Smooth muscle cell (in vitro differentiated cells): ENCODE results near the gene SHMT2. TPM values are rescaled to one million over a fixed set of nuclear protein-coding genes. Genes with fewer than 3 reads are reported as not detected.

ENCODE experiments used
- DNase-seq: peaks from one replicate; lab custom pipeline; 2025; ENCODE audit not compliant: unreplicated experiment; lab: John Stamatoyannopoulos, UW
- H2AFZ ChIP-seq: fragments of 200-600 bp; sonication (generic); 2 replicates; pipeline ENCODE4 v1.6.0; 2016; ENCODE audit warnings: antibody characterized with exemption, low read depth, mild to moderate bottlenecking
- H3F3A ChIP-seq: fragments of 200-600 bp; sonication (generic); 2 replicates; pipeline ENCODE4 v1.6.0; 2017; ENCODE audit warnings: antibody characterized with exemption, low read depth
- H3K27ac ChIP-seq: fragments of 200-600 bp; sonication (generic); 2 replicates; pipeline ENCODE4 v1.5.1; 2016; ENCODE audit warnings: low read depth, mild to moderate bottlenecking
- H3K27me3 ChIP-seq: fragments of 200-600 bp; sonication (generic); 2 replicates; pipeline ENCODE4 v1.6.1; 2016; ENCODE audit warnings: low read depth, mild to moderate bottlenecking
- H3K36me3 ChIP-seq: fragments of 200-600 bp; sonication (generic); 2 replicates; pipeline ENCODE4 v1.5.1; 2016; ENCODE audit warnings: low read depth
- H3K4me1 ChIP-seq: fragments of 200-600 bp; sonication (generic); 2 replicates; pipeline ENCODE4 v1.5.1; 2016; ENCODE audit warnings: low read depth
- H3K4me2 ChIP-seq: fragments of 200-600 bp; sonication (generic); 2 replicates; pipeline ENCODE4 v1.6.0; 2016; ENCODE audit warnings: mild to moderate bottlenecking
- H3K4me3 ChIP-seq: fragments of 200-600 bp; sonication (generic); 2 replicates; pipeline ENCODE4 v1.5.1; 2016; ENCODE audit warnings: mild to moderate bottlenecking
- H3K79me2 ChIP-seq: fragments of 200-600 bp; sonication (generic); 2 replicates; pipeline ENCODE4 v1.6.0; 2016; ENCODE audit warnings: low read depth, mild to moderate bottlenecking
- H3K9ac ChIP-seq: fragments of 200-600 bp; sonication (generic); 2 replicates; pipeline ENCODE4 v1.6.0; 2016; ENCODE audit warnings: low read depth
- H3K9me3 ChIP-seq: fragments of 200-600 bp; sonication (generic); replicated peaks from 2 replicates; pipeline ENCODE4 v1.5.1; 2016; ENCODE audit warnings: low read depth
- H4K20me1 ChIP-seq: fragments of 200-600 bp; sonication (generic); 2 replicates; pipeline ENCODE4 v1.6.0; 2016; ENCODE audit warnings: low read depth
- whole genome bisulfite sequencing: methylation state at CpG from one replicate; pipeline ENCODE4 v1.1.7; 2016; ENCODE audit warnings: low lambda C conversion rate; 5-methylcytosine and 5-hydroxymethylcytosine counted together
- polyA plus RNA-seq: library from polyadenylated mRNA; unstranded; fragments of >200 nt; fragmentation: Nextera tagmentation; extraction: Ambion mirVana; gene quantifications from 2 replicates; pipeline ENCODE4 v1.2.1, GENCODE V29; 2016
- total RNA-seq: library from RNA; depleted of rRNA; stranded (reverse); fragments of >200 nt; gene quantifications from 2 replicates; pipeline ENCODE4 v1.2.3, GENCODE V29; 2014
- TF ChIP-seq, protein P1 (sequence below): fragments of 200-600 bp; sonication (generic); IDR thresholded peaks from 2 replicates; pipeline ENCODE4 v1.5.1; 2017; ENCODE audit warnings: borderline replicate concordance, mild to moderate bottlenecking, antibody characterized with exemption; ENCODE audit not compliant: insufficient read depth, poor library complexity, severe bottlenecking

Gene SHMT2
- total and polyA plus RNA-seq, 2 experiments from 2014 or later: 107 to 117 TPM

DNA sequence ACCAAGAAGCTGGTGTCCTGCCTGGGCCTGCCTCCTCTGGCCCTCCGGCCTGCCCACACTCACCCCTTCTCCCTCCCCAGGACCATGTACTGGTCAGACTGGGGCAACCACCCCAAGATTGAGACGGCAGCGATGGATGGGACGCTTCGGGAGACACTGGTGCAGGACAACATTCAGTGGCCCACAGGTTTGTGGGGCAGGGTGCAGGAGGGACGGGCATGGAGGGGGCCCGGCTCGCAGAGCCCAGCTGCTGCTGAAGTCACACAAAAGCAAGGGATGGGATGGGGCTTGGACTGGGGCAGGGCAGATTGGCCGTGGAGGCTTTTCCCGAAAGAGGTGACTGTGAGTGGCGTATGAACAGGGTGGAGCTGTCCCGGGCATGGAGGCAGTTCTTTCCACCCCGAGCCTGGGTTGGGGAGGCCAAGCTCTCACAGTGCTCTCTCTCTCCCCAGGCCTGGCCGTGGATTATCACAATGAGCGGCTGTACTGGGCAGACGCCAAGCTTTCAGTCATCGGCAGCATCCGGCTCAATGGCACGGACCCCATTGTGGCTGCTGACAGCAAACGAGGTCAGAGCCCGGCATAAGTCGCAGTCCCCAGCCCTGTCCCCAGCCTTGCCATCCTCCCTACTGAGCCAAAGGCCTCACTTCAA is 20.8 kb upstream of the SHMT2 start:
- DNase-seq: no peak
- H3K36me3 ChIP-seq: no peaks in the 10 kb centered on the region
- H3F3A ChIP-seq: peaks cover 11% of the 10 kb centered on the region
- no peaks in the 10 kb centered on the region for H3K79me2 ChIP-seq
- no peak overlapping the region for H3K4me3 ChIP-seq
- no peaks in the 10 kb centered on the region for H3K9me3 ChIP-seq
- H3K9ac ChIP-seq: no peak overlapping the region
- TF ChIP-seq, protein P1, sequence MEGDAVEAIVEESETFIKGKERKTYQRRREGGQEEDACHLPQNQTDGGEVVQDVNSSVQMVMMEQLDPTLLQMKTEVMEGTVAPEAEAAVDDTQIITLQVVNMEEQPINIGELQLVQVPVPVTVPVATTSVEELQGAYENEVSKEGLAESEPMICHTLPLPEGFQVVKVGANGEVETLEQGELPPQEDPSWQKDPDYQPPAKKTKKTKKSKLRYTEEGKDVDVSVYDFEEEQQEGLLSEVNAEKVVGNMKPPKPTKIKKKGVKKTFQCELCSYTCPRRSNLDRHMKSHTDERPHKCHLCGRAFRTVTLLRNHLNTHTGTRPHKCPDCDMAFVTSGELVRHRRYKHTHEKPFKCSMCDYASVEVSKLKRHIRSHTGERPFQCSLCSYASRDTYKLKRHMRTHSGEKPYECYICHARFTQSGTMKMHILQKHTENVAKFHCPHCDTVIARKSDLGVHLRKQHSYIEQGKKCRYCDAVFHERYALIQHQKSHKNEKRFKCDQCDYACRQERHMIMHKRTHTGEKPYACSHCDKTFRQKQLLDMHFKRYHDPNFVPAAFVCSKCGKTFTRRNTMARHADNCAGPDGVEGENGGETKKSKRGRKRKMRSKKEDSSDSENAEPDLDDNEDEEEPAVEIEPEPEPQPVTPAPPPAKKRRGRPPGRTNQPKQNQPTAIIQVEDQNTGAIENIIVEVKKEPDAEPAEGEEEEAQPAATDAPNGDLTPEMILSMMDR: no peak
- no peaks in the 10 kb centered on the region for H3K4me1 ChIP-seq
- no peak overlapping the region for H3K4me2 ChIP-seq
- WGBS: 94% methylated on average over 22 of the region's 22 CpGs
- H2AFZ ChIP-seq: no peak overlapping the region
- H4K20me1 ChIP-seq: peaks cover 58% of the 10 kb centered on the region
- no peak overlapping the region for H3K27ac ChIP-seq
- no peaks in the 10 kb centered on the region for H3K27me3 ChIP-seq

DNA sequence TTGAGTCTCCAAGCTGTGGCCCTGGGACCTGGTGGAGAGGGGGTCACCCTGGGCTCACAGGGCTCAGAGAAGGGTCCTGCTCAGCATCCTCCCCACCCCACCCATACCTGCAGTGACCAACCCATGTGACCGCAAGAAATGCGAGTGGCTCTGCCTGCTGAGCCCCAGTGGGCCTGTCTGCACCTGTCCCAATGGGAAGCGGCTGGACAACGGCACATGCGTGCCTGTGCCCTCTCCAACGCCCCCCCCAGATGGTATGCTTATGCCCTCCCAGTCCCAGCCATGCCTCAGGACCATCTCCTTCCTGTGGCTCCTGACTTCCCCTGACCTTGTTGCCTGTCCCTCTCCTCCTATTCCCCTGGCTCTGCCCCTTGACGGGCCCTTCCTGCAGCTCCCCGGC is 19.6 kb upstream of the SHMT2 start:
- Histone ChIP-seq H3K4me3 (no peak overlapping the region), H3K36me3 (no peaks in the 10 kb centered on the region), H3K4me1 (no peaks in the 10 kb centered on the region), H3K4me2 (no peak overlapping the region), H3K9me3 (no peaks in the 10 kb centered on the region), H3K27me3 (peaks cover 4% of the 10 kb centered on the region), H3K27ac (no peak overlapping the region), H3K9ac (no peak overlapping the region), H2AFZ (no peak overlapping the region), H3F3A (peaks cover 20% of the 10 kb centered on the region), H4K20me1 (peaks cover 69% of the 10 kb centered on the region), H3K79me2 (no peaks in the 10 kb centered on the region)
- DNase-seq: no peak
- WGBS: 99% methylated on average over 8 of the region's 8 CpGs
- TF ChIP-seq, protein P1: no peak

DNA sequence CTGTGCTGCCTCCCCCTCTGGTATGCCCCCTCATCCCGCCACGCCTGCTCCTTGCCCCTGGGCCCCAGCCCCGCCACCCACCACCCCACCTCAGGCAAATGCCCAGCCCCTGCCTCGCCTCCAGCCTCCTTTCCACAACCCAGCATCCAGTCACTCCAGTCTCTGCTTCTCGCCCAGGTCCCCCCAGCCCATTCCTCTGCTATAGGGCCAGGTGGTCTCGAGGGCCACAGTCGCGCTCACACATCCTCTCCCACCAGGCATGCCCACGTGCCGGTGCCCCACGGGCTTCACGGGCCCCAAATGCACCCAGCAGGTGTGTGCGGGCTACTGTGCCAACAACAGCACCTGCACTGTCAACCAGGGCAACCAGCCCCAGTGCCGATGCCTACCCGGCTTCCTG is 19.1 kb upstream of the SHMT2 start:
- Histone ChIP-seq H3K27me3 (peaks cover 10% of the 10 kb centered on the region), H3K27ac (no peak overlapping the region), H3K4me1 (no peaks in the 10 kb centered on the region), H3F3A (peaks cover 22% of the 10 kb centered on the region), H3K9ac (no peak overlapping the region), H3K4me2 (no peak overlapping the region), H3K9me3 (no peaks in the 10 kb centered on the region), H2AFZ (no peak overlapping the region), H3K79me2 (no peaks in the 10 kb centered on the region), H3K4me3 (no peak overlapping the region), H3K36me3 (no peaks in the 10 kb centered on the region), H4K20me1 (peaks cover 74% of the 10 kb centered on the region)
- no peak for DNase-seq
- TF ChIP-seq, protein P1: no peak
- 93% methylated on average over 11 of the region's 15 CpGs for WGBS
